Mesodermal cell (in vitro differentiated cells): Measurements from ENCODE around the gene ZBTB32.
"Not testable (repeated sequence)": the region's sequence is repeated elsewhere in the genome, so short reads cannot be mapped to it uniquely, and the experiment has no call there.

Experiments
- H3K27ac ChIP-seq: 2 replicates; pipeline ENCODE4 v1.7.0; 2013; ENCODE audit warnings: mild to moderate bottlenecking, low read depth, low read length, moderate library complexity; ENCODE audit not compliant: severe bottlenecking
- H3K36me3 ChIP-seq: 2 replicates; pipeline ENCODE4 v1.7.1; 2013; ENCODE audit warnings: mild to moderate bottlenecking, low read length, moderate library complexity; ENCODE audit not compliant: control insufficient read depth, insufficient read depth
- H3K4me1 ChIP-seq: one replicate; pipeline ENCODE4 v1.7.1; 2013; ENCODE audit warnings: mild to moderate bottlenecking, low read length; ENCODE audit not compliant: insufficient read depth, control insufficient read depth, poor library complexity, severe bottlenecking
- H3K4me3 ChIP-seq: 2 replicates; pipeline ENCODE4 v1.7.0; 2013; ENCODE audit warnings: low read length, control low read depth, mild to moderate bottlenecking; ENCODE audit not compliant: insufficient read depth, poor library complexity, severe bottlenecking; ENCODE audit errors: extremely low read depth
- H3K9me3 ChIP-seq: 2 replicates; pipeline ENCODE4 v1.7.1; 2013; ENCODE audit warnings: mild to moderate bottlenecking, low read length, moderate library complexity; ENCODE audit not compliant: control insufficient read depth
- WGBS, 2 experiments: methylation state at CpG; one replicate each; pipeline ENCODE4 v1.1.5; 2013; ENCODE audit warnings: missing lambda C conversion rate in 2 of 2; ENCODE audit not compliant: insufficient coverage in 2 of 2; 5-methylcytosine and 5-hydroxymethylcytosine counted together

The ZBTB32 gene

DNA sequence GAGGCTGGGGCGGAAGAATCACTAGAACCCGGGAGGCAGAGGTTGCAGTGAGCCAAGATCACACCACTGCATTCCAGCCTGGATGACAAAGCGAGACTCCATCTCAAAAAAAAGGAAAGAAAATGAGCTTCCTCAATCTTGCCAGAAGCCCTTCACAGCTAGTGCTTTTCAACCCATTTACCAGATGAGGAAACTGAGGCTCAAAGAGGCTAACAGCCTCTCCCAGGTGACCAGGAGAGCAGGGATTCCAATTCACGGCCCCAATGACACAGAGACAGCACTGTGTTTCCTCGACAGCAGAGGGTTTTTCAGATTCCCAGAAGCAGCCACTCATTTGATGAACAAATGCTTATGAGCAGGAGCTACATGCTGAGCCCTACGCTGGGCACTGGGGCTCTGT lies 34.8 kb upstream of the ZBTB32 start:
- no peak overlapping the region for H3K27ac ChIP-seq
- no peaks in the 10 kb centered on the region for H3K36me3 ChIP-seq
- WGBS, 2 experiments = 64 to 71% methylated on average over 5 of the region's 6 CpGs
- no peaks in the 10 kb centered on the region for H3K4me1 ChIP-seq
- no peaks in the 10 kb centered on the region for H3K9me3 ChIP-seq
- H3K4me3 ChIP-seq = no peak overlapping the region

DNA sequence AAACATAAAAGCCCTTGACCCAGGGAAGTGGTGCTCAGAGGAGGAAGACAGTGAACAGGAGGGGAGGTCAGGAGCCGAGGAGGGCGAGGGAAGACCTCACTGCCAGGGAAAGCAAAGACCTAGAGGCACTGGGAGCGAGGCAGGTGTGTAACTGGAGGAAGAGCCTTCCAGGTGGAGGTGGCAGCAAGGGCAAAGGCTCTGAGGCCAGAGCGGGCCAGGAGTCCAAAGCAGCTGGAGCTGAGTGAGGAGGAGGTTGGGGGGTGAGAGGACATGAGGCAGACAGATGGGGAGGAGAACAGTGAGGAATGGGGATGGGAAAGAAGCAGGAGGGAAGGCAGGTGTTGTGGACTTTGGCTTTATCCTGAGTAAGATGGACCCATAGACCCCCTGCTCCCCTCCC lies 34.4 kb upstream of the ZBTB32 start:
- H3K4me1 ChIP-seq = no peaks in the 10 kb centered on the region
- no peak overlapping the region for H3K4me3 ChIP-seq
- H3K36me3 ChIP-seq = no peaks in the 10 kb centered on the region
- WGBS, 2 experiments = 70 to 71% methylated on average over 4 of the region's 4 CpGs
- no peaks in the 10 kb centered on the region for H3K9me3 ChIP-seq
- H3K27ac ChIP-seq = no peak overlapping the region

DNA sequence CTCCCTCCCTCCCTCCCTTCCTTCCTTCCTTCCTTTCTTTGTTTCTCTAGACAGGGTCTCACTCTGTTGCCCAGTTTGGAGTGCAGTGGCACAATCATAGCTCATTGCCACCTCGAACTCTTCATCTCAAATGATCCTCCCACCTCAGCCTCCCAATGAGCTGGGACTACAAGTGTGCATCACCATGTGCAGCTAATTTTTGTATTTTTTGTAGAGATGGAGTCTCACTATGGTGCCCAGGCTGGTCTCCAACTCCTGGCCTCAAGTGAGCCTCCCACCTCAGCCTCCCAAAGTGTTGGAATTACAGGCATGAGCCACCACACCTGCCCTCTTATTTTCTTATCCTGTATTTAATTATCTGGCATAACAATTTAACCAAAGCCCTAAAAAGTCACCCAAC lies 33.7 kb upstream of the ZBTB32 start:
- WGBS, 2 experiments = no CpG with 5 or more reads among the region's 1 CpG
- Histone ChIP-seq H3K4me1 (no peaks in the 10 kb centered on the region), H3K27ac (no peak overlapping the region), H3K36me3 (no peaks in the 10 kb centered on the region), H3K4me3 (no peak overlapping the region), H3K9me3 (no peaks in the 10 kb centered on the region)

DNA sequence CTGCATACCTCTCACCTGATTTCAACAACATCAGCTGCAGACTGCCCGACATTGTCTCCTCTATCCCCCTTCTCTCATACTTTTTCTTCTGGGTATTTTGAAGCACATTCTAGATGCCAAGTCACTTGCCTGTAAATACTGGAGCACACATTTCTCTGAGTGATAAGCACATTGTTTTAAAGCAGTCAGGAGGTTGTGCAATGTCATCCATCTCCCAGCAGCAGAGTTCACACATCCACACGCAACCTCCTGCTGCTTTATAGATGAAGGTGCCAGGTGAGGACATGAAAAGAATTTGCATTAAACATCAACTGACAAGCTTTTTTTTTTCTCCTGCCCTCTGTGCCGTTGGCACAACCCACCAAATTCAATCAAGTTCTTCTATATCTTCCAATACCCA lies 32.5 kb upstream of the ZBTB32 start:
- 82 to 85% methylated on average over 1 to 2 of the region's 3 CpGs for WGBS, 2 experiments
- H3K9me3 ChIP-seq = no peaks in the 10 kb centered on the region
- no peak overlapping the region for H3K4me3 ChIP-seq
- no peak overlapping the region for H3K27ac ChIP-seq
- H3K4me1 ChIP-seq = no peaks in the 10 kb centered on the region
- no peaks in the 10 kb centered on the region for H3K36me3 ChIP-seq

DNA sequence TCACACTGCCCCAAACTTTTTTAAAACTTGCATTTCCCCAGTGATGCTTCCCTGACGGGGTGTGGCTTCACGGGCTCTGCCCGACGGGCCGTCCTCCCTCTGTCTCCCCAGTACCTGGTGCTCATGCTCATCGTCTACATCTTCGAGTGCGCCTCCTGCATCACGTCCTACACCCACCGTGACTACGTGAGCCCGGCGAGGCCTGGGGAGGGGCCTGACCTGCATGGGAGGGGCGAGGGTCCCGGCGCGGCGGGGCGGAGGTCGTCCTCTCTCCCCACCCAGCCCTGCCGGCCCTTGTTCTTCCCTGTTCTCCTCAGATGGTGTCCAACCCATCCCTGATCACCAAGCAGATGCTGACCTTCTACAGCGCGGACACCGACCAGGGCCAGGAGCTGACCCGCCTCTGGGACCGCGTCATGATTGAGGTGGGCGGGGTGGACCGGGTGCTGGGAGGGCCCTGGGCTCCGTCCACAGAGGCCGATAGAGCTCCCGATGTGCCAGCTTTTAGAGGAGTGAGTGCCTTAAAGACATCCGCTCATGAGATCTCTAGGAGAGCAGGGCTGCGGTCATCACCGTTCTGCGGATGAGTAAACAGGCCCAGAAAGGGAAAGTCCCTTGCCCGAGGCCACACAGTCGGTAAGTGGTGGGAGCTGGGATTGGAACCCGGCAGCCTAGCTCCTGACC lies 31.1 kb upstream of the ZBTB32 start:
- H3K9me3 ChIP-seq = no peaks in the 10 kb centered on the region
- H3K36me3 ChIP-seq = no peaks in the 10 kb centered on the region
- H3K4me3 ChIP-seq = peak overlapping the region; percentile 32
- H3K27ac ChIP-seq = no peak overlapping the region
- H3K4me1 ChIP-seq = no peaks in the 10 kb centered on the region
- WGBS, 2 experiments = 4 to 6% methylated on average over 27 to 32 of the region's 39 CpGs

DNA sequence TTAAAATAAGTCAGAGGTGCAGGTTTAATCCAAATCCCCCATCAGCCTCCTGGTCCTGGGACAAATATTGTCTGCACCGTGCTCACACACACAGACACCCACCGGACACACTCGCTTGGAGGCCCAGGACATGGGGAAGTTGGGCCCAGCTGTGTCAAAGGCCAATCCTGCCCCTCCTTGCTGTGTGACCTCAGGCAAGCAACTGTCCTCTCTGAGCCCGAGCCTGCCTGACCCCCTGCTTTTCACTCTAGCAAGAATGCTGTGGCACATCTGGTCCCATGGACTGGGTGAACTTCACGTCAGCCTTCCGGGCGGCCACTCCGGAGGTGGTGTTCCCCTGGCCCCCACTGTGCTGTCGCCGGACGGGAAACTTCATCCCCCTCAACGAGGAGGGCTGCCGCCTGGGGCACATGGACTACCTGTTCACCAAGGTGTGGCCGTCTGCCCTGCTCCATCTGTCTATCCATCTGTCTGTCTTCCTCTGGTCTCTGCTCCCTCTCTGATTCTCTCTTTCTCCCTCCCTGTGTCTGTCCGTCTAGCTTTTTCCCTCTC lies 28.7 kb upstream of the ZBTB32 start:
- Histone ChIP-seq H3K9me3 (no peaks in the 10 kb centered on the region), H3K4me1 (no peaks in the 10 kb centered on the region)
- WGBS, 2 experiments = 76 to 82% methylated on average over 15 of the region's 15 CpGs

DNA sequence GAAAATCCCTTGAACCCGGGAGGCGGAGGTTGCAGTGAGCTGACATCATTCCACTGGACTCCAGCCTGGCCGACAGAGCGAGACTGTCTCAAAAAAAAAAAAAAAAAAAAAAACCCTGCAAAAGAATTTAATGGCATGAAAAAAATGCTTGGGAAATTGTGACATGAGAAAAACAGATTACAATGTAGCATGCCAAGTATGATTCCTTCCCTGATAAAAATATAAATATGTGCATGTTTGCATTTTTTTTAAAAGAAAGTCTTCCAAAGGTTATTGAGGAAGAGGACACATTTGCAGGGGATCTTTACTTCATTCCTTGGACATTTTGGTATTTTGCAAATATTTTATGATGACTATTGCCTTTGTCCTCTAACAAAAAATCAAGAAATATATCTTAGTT lies 14.5 kb upstream of the ZBTB32 start:
- Histone ChIP-seq H3K9me3 (no peaks in the 10 kb centered on the region), H3K4me3 (no peak overlapping the region), H3K27ac (no peak overlapping the region), H3K36me3 (no peaks in the 10 kb centered on the region), H3K4me1 (no peaks in the 10 kb centered on the region)
- WGBS, 2 experiments = 90% methylated on average over 2 of the region's 4 CpGs; no CpG with 5 or more reads in 1 of the 2 experiments

More for the DNA sequence above, 28.7 kb upstream of the ZBTB32 start:
- Histone ChIP-seq H3K4me3 (no peak overlapping the region), H3K36me3 (no peaks in the 10 kb centered on the region), H3K27ac (no peak overlapping the region)

DNA sequence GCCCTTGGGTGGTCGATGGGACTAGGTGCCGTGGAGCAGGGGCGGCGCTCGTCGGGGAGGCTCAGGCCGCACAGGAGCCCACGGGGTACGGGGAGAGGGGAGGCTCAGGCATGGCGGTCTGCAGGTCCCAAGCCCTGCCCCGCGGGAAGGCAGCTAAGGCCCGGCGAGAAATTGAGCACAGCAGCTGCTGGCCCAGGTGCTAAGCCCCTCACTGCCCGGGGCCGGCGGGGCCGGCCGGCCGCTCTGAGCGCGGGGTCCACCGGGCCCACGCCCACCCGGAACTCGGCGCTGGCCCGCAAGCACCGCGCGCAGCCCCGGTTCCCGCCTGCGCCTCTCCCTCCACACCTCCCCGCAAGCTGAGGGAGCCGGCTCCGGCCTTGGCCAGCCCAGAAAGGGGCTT lies 13.3 kb upstream of the ZBTB32 start:
- H3K4me3 ChIP-seq, H3K36me3 ChIP-seq, H3K27ac ChIP-seq, H3K4me1 ChIP-seq, H3K9me3 ChIP-seq: not testable (repeated sequence)
- WGBS, 2 experiments = 95 to 96% methylated on average over 24 to 33 of the region's 37 CpGs

DNA sequence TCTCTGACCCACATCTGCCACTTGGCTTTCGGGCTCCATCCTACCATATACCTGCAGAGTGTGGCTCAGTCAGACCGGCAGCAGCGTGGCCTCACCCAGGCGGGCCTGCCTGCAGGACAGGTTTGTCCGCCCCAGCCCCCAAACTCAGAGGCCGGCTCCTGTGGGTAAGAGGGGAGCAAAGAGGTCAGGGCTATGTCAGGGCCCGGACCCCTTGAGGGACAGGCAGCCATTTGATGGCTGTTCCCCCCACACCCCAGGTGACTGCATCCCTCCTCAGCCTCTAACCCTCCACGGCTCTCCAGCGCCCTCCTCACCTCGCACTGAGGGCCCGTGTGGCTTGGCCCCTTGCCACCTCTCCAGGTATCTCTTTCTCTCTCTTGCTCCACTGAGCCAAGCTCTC lies 12.3 kb upstream of the ZBTB32 start:
- Histone ChIP-seq H3K9me3 (no peaks in the 10 kb centered on the region), H3K36me3 (no peaks in the 10 kb centered on the region), H3K4me1 (no peaks in the 10 kb centered on the region), H3K27ac (no peak overlapping the region), H3K4me3 (no peak overlapping the region)
- WGBS, 2 experiments = 97 to 100% methylated on average over 5 to 9 of the region's 11 CpGs

DNA sequence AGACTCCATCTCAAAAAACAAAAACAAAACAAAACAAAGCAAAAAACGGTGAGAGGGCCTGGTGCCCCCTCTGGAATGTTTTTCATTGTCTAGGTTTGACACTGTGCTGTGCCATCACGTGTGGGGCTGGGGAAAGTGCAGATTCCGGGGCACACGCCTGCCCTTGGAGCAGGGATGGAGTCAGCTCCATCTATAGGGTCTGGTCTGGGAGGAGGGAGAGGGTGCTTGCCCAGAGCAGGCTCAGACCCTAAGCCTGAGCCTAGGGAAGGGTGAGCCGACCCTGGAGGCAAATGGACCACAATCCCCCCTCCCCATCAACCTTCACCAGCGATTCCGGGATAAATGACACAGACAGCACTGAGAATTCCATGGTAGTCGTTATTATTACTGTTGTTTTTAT lies 10.9 kb upstream of the ZBTB32 start:
- Histone ChIP-seq H3K36me3 (no peaks in the 10 kb centered on the region), H3K9me3 (no peaks in the 10 kb centered on the region), H3K4me1 (no peaks in the 10 kb centered on the region), H3K4me3 (no peak overlapping the region), H3K27ac (no peak overlapping the region)
- 44 to 52% methylated on average over 2 of the region's 8 CpGs for WGBS, 2 experiments

DNA sequence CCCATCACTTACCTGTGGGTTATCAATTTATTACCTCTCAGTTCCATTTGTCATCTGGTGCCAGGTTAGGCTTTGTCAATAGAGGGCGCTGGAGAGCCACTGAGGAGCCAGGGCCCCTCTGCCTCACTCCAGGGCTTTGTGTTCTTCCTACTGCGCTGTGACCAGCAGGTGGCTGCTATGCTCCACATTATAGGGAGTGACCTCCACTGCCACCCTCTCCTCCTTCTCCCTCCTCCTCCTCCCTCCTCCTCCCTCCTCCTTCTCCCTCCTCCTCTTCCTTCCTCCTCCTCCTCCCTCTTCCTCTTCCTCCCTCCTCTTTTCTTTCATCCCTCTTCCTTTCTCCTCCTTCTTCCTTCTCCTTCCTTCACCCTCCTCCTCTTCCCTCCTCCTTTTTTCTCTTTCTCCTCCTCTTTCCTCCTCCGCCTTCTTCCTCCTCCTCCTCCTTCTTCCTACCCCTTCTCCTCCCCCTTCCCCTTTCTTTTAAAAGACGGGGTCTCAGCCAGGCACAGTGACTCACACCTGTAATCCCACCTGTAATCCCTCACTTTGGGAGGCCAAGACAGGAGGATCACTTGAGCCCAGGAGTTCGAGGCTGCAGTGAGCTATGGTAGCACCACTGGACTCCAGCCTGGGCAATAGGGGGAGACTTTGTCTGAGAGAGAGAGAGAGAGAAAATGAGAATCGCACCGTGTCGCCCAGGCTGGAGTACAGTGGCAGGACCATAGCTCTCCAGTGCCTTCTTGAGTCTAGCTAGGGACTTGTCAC lies 10.3 kb upstream of the ZBTB32 start:
- Histone ChIP-seq H3K36me3 (no peaks in the 10 kb centered on the region), H3K4me1 (no peaks in the 10 kb centered on the region), H3K9me3 (no peaks in the 10 kb centered on the region), H3K4me3 (no peak overlapping the region), H3K27ac (no peak overlapping the region)
- WGBS, 2 experiments = 33 to 37% methylated on average over 2 to 6 of the region's 8 CpGs
